K562 (cell line): ENCODE measurements around the gene TAF5L. TPM values are rescaled to one million over a fixed set of nuclear protein-coding genes. Genes with fewer than 3 reads are reported as not detected.

Source experiments
- ATF3 ChIP-seq, 2 experiments: fragments of 450-650 bp in 1 of 2; sonication (generic) in 1 of 2; formaldehyde crosslinking in 1 of 2; IDR thresholded peaks in 1 of 2; conservative IDR thresholded peaks in 1 of 2; 2 replicates each; pipeline versions ENCODE4 v1.6.1 to v1.8.1; 2016 to 2023; ENCODE audit warnings: mild to moderate bottlenecking in 2 of 2, moderate library complexity in 2 of 2, inconsistent platforms in 1 of 2, missing genetic modification reagents in 1 of 2
- BRF1 ChIP-seq: IDR thresholded peaks from 3 replicates; pipeline ENCODE4 v1.6.1; 2011; ENCODE audit warnings: borderline replicate concordance, mild to moderate bottlenecking; ENCODE audit not compliant: insufficient read length; ENCODE audit errors: extremely low read depth
- CREB3 ChIP-seq: fragments of 450-650 bp; conservative IDR thresholded peaks from 2 replicates; pipeline ENCODE4 v1.6.1; 2016; ENCODE audit warnings: missing genetic modification characterization, low read depth, mild to moderate bottlenecking, missing compliant biosample characterization, moderate library complexity
- CSDE1 ChIP-seq, 2 experiments: fragments of 450-650 bp; IDR thresholded peaks; 2 replicates each; pipeline ENCODE4 v1.6.1; 2016; ENCODE audit warnings: mild to moderate bottlenecking in 1 of 2
- DACH1 ChIP-seq: fragments of 450-650 bp; IDR thresholded peaks from 2 replicates; pipeline ENCODE4 v1.6.1; 2018; ENCODE audit not compliant: partially characterized antibody
- E2F8 ChIP-seq: fragments of 450-650 bp; IDR thresholded peaks from 2 replicates; pipeline ENCODE4 v1.7.1; 2018; ENCODE audit warnings: mild to moderate bottlenecking, low read depth; ENCODE audit not compliant: partially characterized antibody
- HDAC3 ChIP-seq: fragments of 450-650 bp; IDR thresholded peaks from 2 replicates; pipeline ENCODE4 v1.6.1; 2018; ENCODE audit warnings: borderline replicate concordance, mild to moderate bottlenecking, moderate library complexity; ENCODE audit not compliant: partially characterized antibody
- HLTF ChIP-seq: fragments of 450-650 bp; IDR thresholded peaks from 2 replicates; pipeline ENCODE4 v1.6.1; 2016
- HMGN3 ChIP-seq: IDR thresholded peaks from 2 replicates; pipeline ENCODE4 v1.6.1; 2011; ENCODE audit warnings: borderline replicate concordance, low read depth, mild to moderate bottlenecking, mixed read lengths, low read length; ENCODE audit not compliant: insufficient read length; ENCODE audit errors: extremely low read depth
- HNRNPK ChIP-seq: fragments of 200-400 bp; formaldehyde crosslinking; IDR thresholded peaks from one replicate; pipeline ENCODE4 v1.6.1; 2018; ENCODE audit warnings: mild to moderate bottlenecking, low read depth, low read length; ENCODE audit not compliant: poor library complexity, severe bottlenecking
- HNRNPL ChIP-seq: fragments of 200-400 bp; formaldehyde crosslinking; IDR thresholded peaks from 2 replicates; pipeline ENCODE4 v1.6.1; 2017; ENCODE audit warnings: low read depth, mild to moderate bottlenecking, low read length
- ID3 ChIP-seq, 2 experiments: fragments of 250-450 bp in 1 of 2; fragments of 450-650 bp in 1 of 2; sonication (Bioruptor Pico) in 1 of 2; IDR thresholded peaks; 2 replicates each; pipeline versions ENCODE4 v1.6.1 to v1.8.0; 2016 to 2021; ENCODE audit warnings: mild to moderate bottlenecking in 2 of 2, moderate library complexity in 2 of 2, missing compliant biosample characterization in 1 of 2, missing genetic modification characterization in 1 of 2
- MAFK ChIP-seq: IDR thresholded peaks from 2 replicates; pipeline ENCODE4 v1.6.1; 2011; ENCODE audit warnings: low read length, improper control_type of control experiment
- NBN ChIP-seq: fragments of 450-650 bp; IDR thresholded peaks from 2 replicates; pipeline ENCODE4 v1.6.1; 2016; ENCODE audit warnings: low read depth, mild to moderate bottlenecking
- NCOA4 ChIP-seq: fragments of 450-650 bp; IDR thresholded peaks from 2 replicates; pipeline ENCODE4 v1.6.1; 2018; ENCODE audit warnings: mild to moderate bottlenecking; ENCODE audit not compliant: partially characterized antibody
- NEUROD1 ChIP-seq: fragments of 150-350 bp; IDR thresholded peaks from 2 replicates; pipeline ENCODE4 v1.6.1; 2014; ENCODE audit warnings: borderline replicate concordance, low read length, low read depth; ENCODE audit not compliant: partially characterized antibody
- SAP30 ChIP-seq: fragments of 200-600 bp; sonication (generic); IDR thresholded peaks from 2 replicates; pipeline ENCODE4 v1.6.1; 2012; ENCODE audit warnings: borderline replicate concordance, low read depth, mild to moderate bottlenecking, moderate library complexity, low read length, control low read depth, inconsistent platforms; ENCODE audit not compliant: insufficient read depth, poor library complexity, severe bottlenecking
- TCF7 ChIP-seq: sonication (generic); IDR thresholded peaks from 2 replicates; pipeline ENCODE4 v1.6.1; 2016; ENCODE audit warnings: antibody characterized with exemption, borderline replicate concordance
- ZBED1 ChIP-seq: IDR thresholded peaks from 2 replicates; pipeline ENCODE4 v1.6.1; 2014
- ZNF175 ChIP-seq: fragments of 200-800 bp; sonication (Bioruptor generic); IDR thresholded peaks from 2 replicates; pipeline ENCODE4 v1.6.1; 2016; ENCODE audit warnings: low read depth, mild to moderate bottlenecking, missing genetic modification characterization, missing compliant biosample characterization
- ZNF197 ChIP-seq: fragments of 200-800 bp; sonication (Bioruptor generic); IDR thresholded peaks from 2 replicates; pipeline ENCODE4 v1.6.1; 2016; ENCODE audit warnings: low read depth, missing genetic modification characterization, missing compliant biosample characterization
- polyA plus RNA-seq, 8 experiments: library from polyadenylated mRNA; depleted of rRNA in 4 of 8; stranded (reverse) in 5 of 8; unstranded in 3 of 8; fragments of >200 nt; fragmentation: Nextera tagmentation in 2 of 8; fragmentation: Illumina TruSeq in 1 of 8; extraction: Ambion mirVana in 2 of 8; extraction: Trizol in 1 of 8; gene quantifications; 2 replicates each; pipeline versions ENCODE4 v1.2.1 to v1.2.3, GENCODE V29; 2011 to 2014; ENCODE audit warnings: inconsistent platforms in 1 of 8, missing spikeins in 1 of 8
- total RNA-seq, 7 experiments: library from RNA; depleted of rRNA in 6 of 7; stranded (reverse); fragments of >200 nt in 6 of 7; fragmentation: Illumina TruSeq in 2 of 7; extraction: Trizol in 2 of 7; gene quantifications; 2 replicates each; pipeline versions ENCODE4 v1.2.1 to v1.2.3, GENCODE V29; 2011 to 2021; ENCODE audit warnings: low replicate concordance in 1 of 7

The TAF5L gene
- total and polyA plus RNA-seq, 9 of the 15 experiments (the other 6 are each of a cell fraction or from before 2014, with no cell fraction given) = 2.2 to 34.2 (median 23.3) TPM

GRCh38 chr1:229554886-229555621 lies 70.9 kb downstream of the TAF5L start (continued):
- TF ChIP-seq HNRNPK (no peak), NCOA4 (peak; percentile 90), CSDE1 (IDR thresholded peaks at IDR 0.05) (peak; percentile 54 to 63; a peak in 2 of 4 replicates), ATF3 (IDR thresholded peaks at IDR 0.05) (peak; percentile 74), ATF3 (CRISPR knock-in tag; conservative IDR thresholded peaks at IDR 0.05) (no peak), ZBED1 (peak; percentile 90; the same call in 1 of the 2 replicates), BRF1 (no peak), NEUROD1 (peak; percentile 49), NBN (peak; percentile 99), E2F8 (no peak), DACH1 (peak; percentile 93), HLTF (peak; percentile 99), ID3 (CRISPR knock-in tag; IDR thresholded peaks at IDR 0.05) (no peak), ID3 (tag; IDR thresholded peaks at IDR 0.05) (peak; percentile 97), MAFK (0 out of 2 replicates have a peak, but pooled peaks have one; percentile 22), ZNF175 (CRISPR knock-in tag) (peak; percentile 94), TCF7 (peak; percentile 87; the same call in 1 of the 2 replicates), SAP30 (peak; percentile 44), CREB3 (tag) (peak; percentile 89), HDAC3 (peak; percentile 98), ZNF197 (CRISPR knock-in tag) (peak; percentile 90; the same call in 1 of the 2 replicates), HMGN3 (peak; percentile 83), HNRNPL (no peak)
